GM18868 (cell line): Measurements from ENCODE around the gene TUBB2A.
"Not testable (repeated sequence)": the region's sequence is repeated elsewhere in the genome, so short reads cannot be mapped to it uniquely, and the experiment has no call there.

ENCODE experiments used
- ATAC-seq: cut with Tn5 transposase; IDR thresholded peaks from one replicate; pipeline ENCODE4 v1.9.1; 2021; ENCODE audit warnings: mild to moderate bottlenecking, moderate library complexity; ENCODE audit not compliant: unreplicated experiment

TUBB2A gene

DNA sequence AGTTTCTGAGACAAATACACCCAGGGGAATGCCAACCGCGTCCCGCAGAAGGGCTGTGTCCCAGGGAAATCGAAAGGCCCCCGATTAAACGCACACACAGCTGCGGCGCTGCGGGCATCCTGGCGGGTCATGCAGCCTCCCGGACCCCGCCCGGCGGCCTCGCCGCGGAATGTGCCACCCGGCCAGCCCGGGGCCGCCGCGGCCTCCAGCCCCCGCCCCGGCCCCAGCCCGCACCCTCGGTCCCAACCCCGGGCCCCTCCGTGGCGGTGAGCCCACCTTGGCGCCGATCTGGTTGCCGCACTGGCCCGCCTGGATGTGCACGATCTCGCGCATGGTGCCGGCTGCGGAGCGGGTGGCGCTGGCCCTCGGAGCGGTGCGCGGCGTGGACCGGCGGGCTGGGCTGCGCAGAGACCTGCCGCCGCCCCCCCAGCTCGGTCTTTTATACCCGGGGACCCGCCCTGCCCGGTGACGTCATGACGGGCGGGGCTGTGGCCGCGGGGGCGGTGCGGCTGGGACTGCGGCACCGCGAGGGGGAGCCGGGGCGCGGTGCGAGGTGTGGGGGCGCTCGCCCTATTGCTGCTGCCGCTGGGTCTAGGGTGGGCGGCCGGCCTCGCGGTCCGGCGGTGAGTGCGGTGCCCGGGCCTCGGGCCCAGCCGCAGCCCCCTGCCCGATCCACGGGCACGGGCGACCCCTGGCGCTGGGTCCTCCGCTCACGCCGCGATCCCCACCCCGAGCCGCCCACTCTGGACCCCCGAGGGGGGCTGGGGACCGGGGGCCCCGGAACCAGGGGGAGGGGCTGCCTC, at the start of gene TUBB2A:
Gene TUBB2A, minus strand, starts transcription at position 414 of the 803 bp plus-strand sequence. Its CDS starts 81 bp downstream, at position 333.
- ATAC-seq, result peak; percentile 81

DNA sequence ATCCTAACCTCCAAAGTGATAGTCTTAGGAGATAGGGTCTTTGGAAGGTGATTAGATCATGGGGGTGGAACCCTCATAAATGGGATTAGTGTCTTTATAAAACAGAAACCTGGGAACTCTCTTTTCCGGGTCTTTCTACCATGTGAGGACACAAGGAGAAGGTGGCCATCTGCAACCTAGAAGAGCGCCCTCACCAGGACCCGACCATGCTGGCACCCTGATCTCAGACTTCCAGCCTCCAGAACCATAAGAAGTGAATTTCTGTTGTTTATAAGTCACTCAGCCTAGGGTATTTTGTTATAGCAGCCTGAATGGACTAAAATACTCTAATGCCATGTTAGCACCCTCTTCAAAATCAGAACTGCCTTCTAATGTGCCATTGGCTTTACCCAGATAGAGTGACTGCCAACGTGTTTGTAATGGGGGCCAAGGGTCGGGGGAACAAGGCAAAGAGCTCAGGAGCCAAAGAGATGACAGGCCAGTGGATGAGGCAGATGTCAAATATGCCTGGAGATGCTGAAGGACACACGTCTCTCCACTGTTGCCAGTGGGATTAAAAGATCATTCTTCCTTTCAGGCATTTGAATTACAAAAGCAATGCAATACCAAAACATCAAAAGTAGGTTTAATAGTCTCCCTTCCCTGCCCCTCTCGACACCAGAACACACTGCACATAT, 49.1 kb upstream of the TUBB2A start:
- no peak for ATAC-seq

DNA sequence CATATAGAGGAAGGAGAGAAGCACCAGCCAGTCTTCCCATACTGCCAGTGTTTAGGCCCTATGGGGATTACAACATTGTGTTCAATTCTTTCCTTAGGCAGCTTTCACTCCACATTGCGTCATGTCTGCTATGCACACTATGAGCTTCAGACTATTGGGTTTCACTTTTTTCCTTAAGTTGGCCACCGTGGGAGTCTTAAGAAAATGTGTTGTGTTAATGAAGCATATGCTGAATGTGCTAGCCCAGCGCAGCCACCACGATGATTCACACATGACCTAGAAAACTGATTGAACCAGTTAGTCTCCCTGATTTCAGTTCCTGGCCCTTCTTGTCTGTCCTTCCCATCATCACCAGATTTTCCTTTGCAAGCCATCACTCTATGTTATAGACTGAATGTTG, 48.6 kb upstream of the TUBB2A start:
- no peak for ATAC-seq

DNA sequence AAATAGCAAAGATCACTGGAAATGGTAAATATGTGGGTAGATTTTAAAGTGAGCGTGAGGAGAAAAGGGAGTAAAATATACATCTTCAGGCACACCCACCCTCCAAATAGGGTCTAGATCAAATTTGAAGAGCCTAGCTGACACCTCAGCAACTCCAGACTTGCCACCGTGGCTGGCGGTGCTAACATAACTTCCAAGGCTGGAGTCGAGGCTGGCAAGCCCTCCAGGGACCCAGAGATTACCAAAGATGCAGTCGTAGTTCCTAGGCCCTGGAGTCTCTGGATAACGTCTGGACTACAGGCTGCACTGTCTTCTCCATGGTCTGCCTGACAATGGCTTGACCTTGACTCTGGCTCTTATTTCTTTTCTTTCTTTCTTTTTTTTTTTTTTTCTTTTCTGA, 47.6 kb upstream of the TUBB2A start:
- no peak for ATAC-seq

DNA sequence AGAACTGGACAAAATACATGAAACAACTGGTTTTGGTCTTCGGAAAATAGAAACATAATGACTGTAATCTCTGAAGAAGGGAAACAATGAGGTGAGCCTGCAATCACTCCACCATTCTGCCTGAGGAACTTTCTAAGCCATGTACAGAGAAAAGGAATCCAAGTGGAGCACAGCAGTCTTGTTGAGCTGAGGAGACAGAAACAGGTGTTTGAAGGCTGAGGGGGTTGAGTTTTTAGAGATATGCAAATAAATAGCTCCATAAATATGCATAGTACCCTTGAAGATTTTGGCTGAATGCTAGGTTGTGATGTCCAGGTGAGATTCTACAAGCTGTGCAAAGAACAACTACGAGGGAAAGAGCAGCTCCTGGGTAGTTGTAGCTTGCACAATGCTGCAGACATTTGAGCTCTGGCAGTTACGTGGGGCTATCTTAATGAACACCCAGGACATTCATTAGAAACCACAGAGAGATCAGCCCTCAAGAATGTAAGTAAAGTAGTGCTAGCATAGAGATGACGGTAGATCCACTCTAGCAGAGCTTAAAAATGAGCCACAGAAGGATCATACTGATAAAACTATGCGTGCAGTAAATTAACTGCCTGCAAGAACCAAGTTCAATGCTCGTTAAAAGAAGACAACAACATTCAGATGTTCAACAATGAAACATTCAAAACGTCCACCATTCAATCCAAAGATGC, 45.8 kb upstream of the TUBB2A start:
- no peak for ATAC-seq

DNA sequence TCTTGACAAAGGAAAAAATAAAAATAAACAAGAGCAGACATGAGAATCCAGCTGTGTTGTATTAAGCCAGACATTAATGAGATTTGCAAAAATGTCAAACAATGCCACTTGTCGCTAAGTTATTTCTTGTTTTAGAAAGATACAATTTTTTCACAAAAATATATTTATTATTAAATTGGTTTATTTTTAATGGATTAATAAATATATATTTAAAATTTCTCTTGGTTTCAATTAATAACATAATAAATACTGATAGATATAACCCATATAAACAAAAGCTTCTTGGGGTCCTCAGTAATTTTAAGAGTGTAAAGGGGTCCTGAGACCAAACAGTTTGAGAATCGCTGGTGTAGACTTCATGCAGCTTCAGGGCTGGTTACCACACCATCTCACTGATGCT, 44.0 kb upstream of the TUBB2A start:
- no peak for ATAC-seq

GRCh38 chr6:3200682-3201081, 43.3 kb upstream of the TUBB2A start:
- ATAC-seq, result no peak

DNA sequence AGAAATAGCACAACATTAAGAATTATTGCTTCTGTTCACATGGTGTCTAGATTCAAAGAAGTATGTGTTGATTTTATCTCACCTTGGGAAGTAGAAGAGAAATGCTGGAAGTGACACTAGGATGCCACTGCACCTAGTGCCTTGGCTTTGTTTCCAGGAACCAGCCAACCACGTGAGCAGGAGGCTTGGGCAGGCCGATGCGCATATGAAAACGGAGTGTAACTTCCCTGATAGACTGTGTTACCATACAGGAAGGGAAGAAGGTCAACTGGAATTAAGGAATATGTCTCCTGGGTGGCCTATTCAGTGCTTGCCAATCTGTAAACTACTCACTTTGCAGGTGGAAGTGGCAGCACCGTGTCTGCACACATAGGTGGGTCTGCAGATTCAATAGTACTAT, 42.0 kb upstream of the TUBB2A start:
- no peak for ATAC-seq

DNA sequence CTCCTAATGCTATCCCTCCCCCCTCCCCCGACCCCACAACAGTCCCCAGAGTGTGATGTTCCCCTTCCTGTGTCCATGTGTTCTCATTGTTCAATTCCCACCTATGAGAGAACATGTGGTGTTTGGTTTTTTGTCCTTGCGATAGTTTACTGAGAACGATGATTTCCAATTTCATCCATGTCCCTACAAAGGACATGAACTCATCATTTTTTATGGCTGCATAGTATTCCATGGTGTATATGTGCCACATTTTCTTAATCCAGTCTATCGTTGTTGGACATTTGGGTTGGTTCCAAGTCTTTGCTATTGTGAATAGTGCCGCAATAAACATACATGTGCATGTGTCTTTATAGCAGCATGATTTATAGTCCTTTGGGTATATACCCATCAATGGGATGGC, 40.4 kb upstream of the TUBB2A start:
- not testable (repeated sequence) for ATAC-seq

DNA sequence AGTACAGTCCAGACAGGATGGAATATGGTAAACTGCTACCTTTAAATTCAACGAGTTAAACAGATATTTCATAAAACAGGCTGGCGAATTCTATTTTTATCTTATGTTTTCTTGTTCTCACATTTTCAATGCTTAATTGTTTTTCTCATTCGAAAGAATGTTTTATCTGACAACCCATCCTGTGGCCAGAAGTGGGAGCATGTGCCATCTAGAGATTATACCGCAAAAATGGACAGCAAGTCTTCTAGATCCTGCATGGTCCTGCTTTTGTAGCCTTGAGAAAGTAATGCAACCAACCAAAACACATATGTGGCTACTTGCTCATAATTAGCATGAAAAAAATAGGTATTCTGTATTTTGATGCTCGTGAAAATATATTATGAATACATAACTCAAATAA, 39.4 kb upstream of the TUBB2A start:
- no peak for ATAC-seq

GRCh38 chr6:3195695-3196497, 38.6 kb upstream of the TUBB2A start:
- no peak for ATAC-seq

DNA sequence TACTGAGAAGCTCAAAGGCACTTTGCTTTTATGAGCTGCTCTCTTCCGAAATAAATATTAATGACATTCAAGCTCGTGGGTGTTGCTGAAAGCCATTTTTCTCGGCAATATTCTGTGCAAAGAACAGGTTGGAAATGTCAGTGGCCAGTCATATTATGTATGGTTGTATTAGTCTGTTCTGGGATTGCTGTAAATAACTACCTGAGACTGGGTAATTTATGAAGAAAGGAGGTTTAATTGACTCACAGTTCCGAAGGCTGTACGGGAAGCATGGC, 38.0 kb upstream of the TUBB2A start:
- ATAC-seq, result no peak

DNA sequence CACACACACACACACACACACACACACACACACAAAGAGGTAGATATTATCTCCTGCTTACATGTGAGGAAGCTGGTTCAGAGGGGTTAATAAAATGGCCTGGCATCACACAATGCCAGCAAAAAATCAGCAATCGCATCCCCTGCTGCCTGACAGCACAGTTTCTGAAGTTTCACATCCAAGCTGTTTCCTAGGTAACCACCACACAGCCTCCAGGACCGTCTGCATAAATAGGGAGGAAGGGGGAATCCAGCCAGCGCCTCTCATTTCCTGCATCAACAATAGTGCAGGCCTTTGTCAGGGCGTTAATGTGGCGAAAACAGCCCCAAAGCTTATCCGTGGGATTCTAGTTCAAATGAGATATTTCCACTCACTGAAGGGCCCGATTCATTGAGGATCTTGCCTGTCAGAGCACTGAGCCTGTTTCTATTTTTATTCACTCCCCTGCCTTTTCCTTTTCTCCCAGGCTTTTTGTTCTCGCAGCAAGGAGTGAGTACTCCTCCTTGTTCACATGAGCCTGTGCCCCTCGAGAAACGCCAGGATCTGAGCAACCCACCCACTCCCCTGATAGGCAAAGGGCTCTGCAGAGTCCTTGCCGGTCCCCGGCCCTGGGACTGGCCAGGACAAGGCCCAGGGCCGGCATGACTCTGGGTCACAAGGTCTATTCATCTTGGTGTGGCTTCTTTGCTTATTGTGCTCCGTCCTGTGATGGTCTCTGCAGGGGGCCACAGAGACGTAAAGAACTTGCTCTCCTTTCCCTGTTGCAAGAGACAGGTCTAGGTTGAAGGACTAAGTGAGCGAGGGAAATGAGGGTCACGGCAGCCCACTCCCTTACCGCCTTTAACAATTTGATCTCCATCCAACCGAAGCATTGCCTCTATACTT, 37.4 kb upstream of the TUBB2A start:
- ATAC-seq, result no peak

DNA sequence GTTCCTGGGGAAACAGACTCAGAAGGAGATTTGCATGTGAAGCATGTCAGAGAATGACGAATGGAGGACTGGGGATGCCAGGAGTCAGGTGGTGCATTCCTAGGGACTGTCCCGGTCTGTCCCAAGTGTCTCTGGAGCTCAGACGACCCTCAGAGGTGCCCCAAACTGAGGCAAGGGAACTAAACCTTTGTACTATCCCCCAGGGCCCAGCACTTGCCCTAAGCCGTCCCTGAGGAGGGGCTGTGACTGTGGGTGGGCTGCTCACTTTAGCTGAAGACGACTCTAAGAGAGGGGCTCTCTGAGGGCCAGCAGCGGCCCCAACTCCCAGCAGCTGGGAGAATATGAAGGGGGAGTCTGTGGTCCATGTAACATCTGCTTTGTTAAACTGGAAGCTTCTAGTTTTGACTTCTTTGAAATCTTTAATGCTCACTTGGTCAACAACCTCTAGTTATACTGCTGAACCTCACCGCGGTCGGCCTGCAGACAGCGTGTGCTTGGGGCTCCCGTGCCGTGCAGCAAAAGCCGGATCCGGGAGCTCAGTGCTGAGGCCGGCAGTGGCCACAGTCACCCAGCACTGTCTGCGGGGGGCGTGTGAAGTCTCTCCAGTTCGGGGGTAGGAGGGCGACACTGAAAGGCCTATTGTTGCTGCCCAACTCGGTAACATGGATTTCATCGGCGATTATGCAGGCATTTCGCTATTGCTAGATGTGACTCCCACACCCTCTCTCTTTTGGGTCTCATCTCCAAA, 35.9 kb upstream of the TUBB2A start:
- ATAC-seq, result no peak

DNA sequence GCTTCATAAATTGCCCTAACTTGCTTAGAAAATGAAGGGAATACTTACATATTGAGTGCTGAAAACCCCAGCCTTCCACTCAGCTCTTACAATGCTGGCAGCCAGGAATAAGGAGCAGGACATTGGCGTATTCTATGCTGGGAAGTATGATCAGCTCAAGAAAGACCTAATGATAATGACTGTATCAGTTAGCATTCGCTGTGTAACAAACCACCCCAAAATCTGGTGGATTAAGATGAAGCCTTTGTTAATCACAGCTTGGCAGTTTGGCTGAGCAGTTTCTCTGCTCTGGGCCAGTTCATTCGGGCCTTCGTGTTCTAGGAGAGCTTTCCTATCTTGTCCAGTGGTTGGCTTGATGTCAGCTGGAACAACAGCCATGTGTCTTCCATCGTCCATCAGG, 33.4 kb upstream of the TUBB2A start:
- no peak for ATAC-seq

GRCh38 chr6:3190056-3190455, 32.7 kb upstream of the TUBB2A start:
- ATAC-seq, result no peak

- ATAC-seq, result not testable (repeated sequence)
Measured at GRCh38 chr6:3189192-3189591, 31.8 kb upstream of the TUBB2A start.

DNA sequence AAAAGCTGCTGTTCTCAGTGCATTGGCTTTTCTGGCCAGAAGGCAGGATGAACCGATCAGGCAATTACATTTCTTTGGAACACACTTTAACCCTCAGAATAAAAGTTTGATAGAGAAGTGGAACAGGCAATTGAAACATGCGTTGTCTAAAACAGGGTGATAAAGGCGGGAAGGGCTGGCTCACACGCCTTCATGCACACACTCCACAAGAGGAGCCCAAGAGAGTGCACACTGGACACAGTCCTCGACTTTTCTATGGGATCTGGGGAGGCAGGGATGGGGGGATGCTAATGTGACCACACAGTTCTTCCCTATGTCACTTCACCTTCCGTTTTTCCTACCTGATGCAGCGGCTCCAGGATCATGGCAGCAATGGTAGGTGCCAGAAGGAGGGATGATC, 30.9 kb upstream of the TUBB2A start:
- ATAC-seq, result no peak

- ATAC-seq, result no peak
Measured at GRCh38 chr6:3186974-3187382, 29.6 kb upstream of the TUBB2A start.

DNA sequence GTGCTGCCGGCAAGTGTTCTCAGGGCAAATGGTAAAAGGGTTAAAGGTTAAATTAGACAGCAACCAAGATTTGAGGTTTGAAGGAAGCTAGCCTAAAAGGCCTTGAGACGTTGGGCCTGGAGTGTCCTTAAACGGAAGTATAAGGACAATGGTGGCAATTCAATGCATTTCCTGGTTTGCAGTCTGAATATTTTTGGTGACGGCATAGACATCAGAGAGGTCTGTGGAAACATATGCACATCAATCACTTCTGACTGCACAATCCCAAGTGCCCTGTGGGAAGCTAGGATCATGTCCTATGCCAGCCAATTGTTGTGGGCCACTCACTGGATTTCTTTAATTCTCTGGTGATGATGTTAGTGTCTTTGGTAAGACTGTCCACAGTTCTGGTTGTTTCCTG, 25.7 kb upstream of the TUBB2A start:
- ATAC-seq, result no peak
